CD4-positive, alpha-beta T cell (primary cell): ENCODE results near the gene PYY. TPM values are rescaled to one million over a fixed set of nuclear protein-coding genes. Genes with fewer than 3 reads are reported as not detected.
A peak's percentile ranks its signal among the peaks of the same experiment; 100 is the strongest.

Source experiments
- ATAC-seq: fragments of 200-7000 bp; cut with Tn5 transposase; one replicate; pipeline ENCODE4 v1.10.0; 2022; ENCODE audit warnings: mild to moderate bottlenecking; ENCODE audit not compliant: poor library complexity
- CTCF ChIA-PET: fragments of 350-600 bp; sonication (Branson Sonifier 250); formaldehyde crosslinking; loops from one replicate; lab custom pipeline; 2021; ENCODE audit warnings: antibody characterized with exemption, inconsistent platforms; lab: Charles Lee
- POLR2A ChIA-PET: fragments of 350-600 bp; sonication (Branson Sonifier 250); formaldehyde crosslinking; loops from one replicate; lab custom pipeline; 2021; ENCODE audit warnings: antibody characterized with exemption, inconsistent platforms; lab: Charles Lee
- DNase-seq, 14 experiments: peaks; one replicate each; pipeline ENCODE4 v3.0.0-alpha.2; 2013 to 2020; ENCODE audit warnings: mixed read lengths in 2 of 14
- H3K27ac ChIP-seq, 2 donors: one replicate each; pipeline versions ENCODE4 v1.5.1 to v1.7.0; 2013; ENCODE audit warnings: low read length in 2 of 2, low read depth in 1 of 2, mild to moderate bottlenecking in 1 of 2
- H3K27me3 ChIP-seq, 2 experiments: 1 replicate in 1 of 2; 2 replicates in 1 of 2; pipeline versions ENCODE4 v1.6.1 to v1.7.0; 2013; ENCODE audit warnings: low read length in 2 of 2, control low read depth in 1 of 2, mild to moderate bottlenecking in 1 of 2, moderate library complexity in 1 of 2; ENCODE audit not compliant: insufficient read depth in 2 of 2, control insufficient read depth in 1 of 2
- H3K36me3 ChIP-seq: one replicate; pipeline ENCODE4 v1.6.1; 2013; ENCODE audit warnings: low read length, control low read depth; ENCODE audit not compliant: insufficient read depth
- H3K4me1 ChIP-seq: one replicate; pipeline ENCODE4 v1.6.1; 2013; ENCODE audit warnings: low read length, control low read depth; ENCODE audit not compliant: insufficient read depth
- H3K4me3 ChIP-seq: one replicate; pipeline ENCODE4 v1.5.1; 2013; ENCODE audit warnings: mild to moderate bottlenecking, low read length, moderate library complexity
- H3K9me3 ChIP-seq, 2 experiments: 1 replicate in 1 of 2; 2 replicates in 1 of 2; pipeline versions ENCODE4 v1.6.1 to v1.7.0; 2013; ENCODE audit warnings: low read length in 2 of 2, mild to moderate bottlenecking in 2 of 2, control low read depth in 1 of 2, moderate library complexity in 1 of 2; ENCODE audit not compliant: control insufficient read depth in 1 of 2, insufficient read depth in 1 of 2
- H3K27ac Mint-ChIP-seq: one replicate; pipeline ENCODE4 v1.8.0; 2020; ENCODE audit warnings: mixed read lengths
- H3K27me3 Mint-ChIP-seq: one replicate; pipeline ENCODE4 v1.8.0; 2021; ENCODE audit warnings: mixed read lengths
- H3K36me3 Mint-ChIP-seq: one replicate; pipeline ENCODE4 v1.8.0; 2021; ENCODE audit warnings: low read depth, mixed read lengths
- H3K4me1 Mint-ChIP-seq: one replicate; pipeline ENCODE4 v1.8.0; 2021; ENCODE audit warnings: low read depth, mixed read lengths
- H3K4me3 Mint-ChIP-seq: one replicate; pipeline ENCODE4 v1.8.0; 2020; ENCODE audit warnings: mild to moderate bottlenecking, mixed read lengths
- H3K9me3 Mint-ChIP-seq: one replicate; pipeline ENCODE4 v1.8.0; 2020; ENCODE audit warnings: mixed read lengths
- CTCF ChIP-seq: fragments of 200-600 bp; IDR thresholded peaks from one replicate; pipeline ENCODE4 v1.8.0; 2022; ENCODE audit warnings: antibody characterized with exemption, mild to moderate bottlenecking
- intact Hi-C, 2 experiments: fragments of 100-400 bp; cut with DNase I in 1 of 2; cut with micrococcal nuclease in 1 of 2; formaldehyde crosslinking; loops; one replicate each; pipeline versions ENCODE4 v1.15.1 to v1.9.0; 2023 to 2025; cut with DNase I, micrococcal nuclease
- total RNA-seq, 174 experiments: library from RNA in 2 of 174; stranded (reverse) in 2 of 174; gene quantifications; one replicate each; pipeline ENCODE4 v1.2.3 and lab custom pipeline; 2021 to 2026

The PYY gene
- total RNA-seq, 2 experiments from 2014 or later, result not detected

- H3K27ac ChIP-seq, result no peak overlapping the region
- peaks cover 20% of the 10 kb centered on the region for H3K4me1 ChIP-seq
- H3K4me3 Mint-ChIP-seq, result peak overlapping the region; percentile 86
- no peaks in the 10 kb centered on the region for H3K27me3 Mint-ChIP-seq
- H3K36me3 Mint-ChIP-seq, result no peaks in the 10 kb centered on the region
- POLR2A ChIA-PET, result interaction anchor here (1.1 kb wide), 1 partner anchor 97 kb away, joined by 3 read pairs; the partner anchor contains the start of gene TMEM101
- H3K9me3 ChIP-seq, result no peaks in the 10 kb centered on the region
- ATAC-seq (peak; percentile 80), DNase-seq (peak in 12 of 14 experiments; percentile 23 to 77 (median 45))
- H3K27ac Mint-ChIP-seq, result peak overlapping the region; percentile 26
- no peaks in the 10 kb centered on the region for H3K36me3 ChIP-seq
- intact Hi-C loops, result loop anchor here in 1 of 2 experiments (10.0 kb wide), 1 partner anchor 127 kb away; no protein-coding TSS in a partner anchor
- CTCF ChIA-PET, result interaction anchor here (1.0 to 1.6 kb wide), 3 partner anchors 9 to 26 kb away, joined by 3 to 6 read pairs (median 4); partner anchors contain the start of gene MPP2
- peaks cover 18% of the 10 kb centered on the region for H3K4me1 Mint-ChIP-seq
- H3K9me3 Mint-ChIP-seq, result no peaks in the 10 kb centered on the region
- H3K4me3 ChIP-seq, result peak overlapping the region; percentile 63
- TF ChIP-seq CTCF, result peak; percentile 55
- H3K27me3 ChIP-seq, result no peaks in the 10 kb centered on the region
Observed at GRCh38 chr17:43917348-43918025, 36.3 kb downstream of the PYY start.

GRCh38 chr17:43917016-43917347, 36.8 kb downstream of the PYY start:
- DNase-seq (no peak), ATAC-seq (no peak)
- Mint-ChIP-seq H3K27ac (peak overlapping the region; percentile 26), H3K36me3 (no peaks in the 10 kb centered on the region), H3K4me3 (peak overlapping the region; percentile 86), H3K4me1 (peaks cover 18% of the 10 kb centered on the region), H3K27me3 (no peaks in the 10 kb centered on the region), H3K9me3 (no peaks in the 10 kb centered on the region)
- no peaks in the 10 kb centered on the region for H3K36me3 ChIP-seq
- H3K27ac ChIP-seq, result no peak overlapping the region
- H3K27me3 ChIP-seq, result no peaks in the 10 kb centered on the region
- CTCF ChIA-PET, result interaction anchor here (1.0 to 1.6 kb wide), 3 partner anchors 9 to 27 kb away, joined by 3 to 6 read pairs (median 4); partner anchors contain the start of gene MPP2
- intact Hi-C loops, result loop anchor here in 1 of 2 experiments (10.0 kb wide), 1 partner anchor 128 kb away; no protein-coding TSS in a partner anchor
- POLR2A ChIA-PET, result interaction anchor here (1.1 kb wide), 1 partner anchor 98 kb away, joined by 3 read pairs; the partner anchor contains the start of gene TMEM101
- TF ChIP-seq CTCF, result no peak
- H3K4me3 ChIP-seq, result peak overlapping the region; percentile 63
- H3K9me3 ChIP-seq, result no peaks in the 10 kb centered on the region
- H3K4me1 ChIP-seq, result peaks cover 20% of the 10 kb centered on the region

GRCh38 chr17:43916385-43916784, 37.4 kb downstream of the PYY start:
- CTCF ChIA-PET, result no interaction called here
- DNase-seq (no peak), ATAC-seq (no peak)
- H3K9me3 ChIP-seq, result no peaks in the 10 kb centered on the region
- no peaks in the 10 kb centered on the region for H3K36me3 Mint-ChIP-seq
- no peak overlapping the region for H3K27ac ChIP-seq
- POLR2A ChIA-PET, result no interaction called here
- H3K4me3 ChIP-seq, result no peak overlapping the region
- no peak overlapping the region for H3K27ac Mint-ChIP-seq
- H3K9me3 Mint-ChIP-seq, result no peaks in the 10 kb centered on the region
- no peak for TF ChIP-seq CTCF
- H3K27me3 Mint-ChIP-seq, result no peaks in the 10 kb centered on the region
- peaks cover 18% of the 10 kb centered on the region for H3K4me1 Mint-ChIP-seq
- H3K27me3 ChIP-seq, result no peaks in the 10 kb centered on the region
- H3K36me3 ChIP-seq, result no peaks in the 10 kb centered on the region
- H3K4me1 ChIP-seq, result peaks cover 20% of the 10 kb centered on the region
- peak overlapping the region; percentile 72 for H3K4me3 Mint-ChIP-seq
- intact Hi-C loops, result loop anchor here in 1 of 2 experiments (10.0 kb wide), 1 partner anchor 128 kb away; no protein-coding TSS in a partner anchor
